ENCODE results near the gene KRTAP20-3. TPM values are rescaled to one million over a fixed set of nuclear protein-coding genes. Genes with fewer than 3 reads are reported as not detected.

KRTAP20-3 gene
- total and polyA plus RNA-seq, 3 experiments from 2014 or later, result not detected

DNA sequence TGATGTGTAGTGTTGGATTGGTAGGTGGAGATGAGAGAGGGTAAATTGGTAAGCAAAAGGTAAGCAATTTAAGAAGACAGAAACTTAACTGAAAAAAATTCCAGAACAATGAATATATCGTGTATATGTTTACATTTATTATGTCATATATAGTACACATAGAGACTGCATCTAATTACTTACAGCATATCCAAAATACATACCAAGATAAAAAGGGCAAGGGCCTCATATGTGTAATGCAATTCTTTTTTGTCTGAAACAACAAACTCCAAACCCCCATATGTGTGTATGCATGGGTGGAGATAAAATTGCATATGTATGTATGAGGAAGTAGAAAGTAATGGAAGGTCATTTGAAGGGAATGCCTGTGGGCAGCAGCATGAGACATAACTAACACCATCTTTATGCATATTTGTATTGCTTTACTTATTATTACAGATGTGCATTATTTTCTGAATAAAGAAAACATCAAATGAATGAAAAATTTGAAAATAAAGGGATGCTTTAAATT lies 4.3 kb downstream of the KRTAP20-3 start:
- DNase-seq, result no peak
- H3K27me3 Mint-ChIP-seq, result peaks cover 0 to 1% of the 10 kb centered on the region in 2 donors
- H3K9me3 Mint-ChIP-seq, result peaks cover 0 to 6% (median 0%) of the 10 kb centered on the region in 5 donors
- H3K4me1 Mint-ChIP-seq, result no peaks in the 10 kb centered on the region
- no peaks in the 10 kb centered on the region for H3K36me3 Mint-ChIP-seq
- Histone ChIP-seq H3K4me3 (ENCODE audit: low read length) (no peak overlapping the region), H3K4me1 (ENCODE audit: insufficient read depth, low read length) (no peaks in the 10 kb centered on the region), H3K9me3 (ENCODE audit: low read length) (no peaks in the 10 kb centered on the region), H3K27ac (ENCODE audit: low read depth, low read length) (no peak overlapping the region), H3K36me3 (ENCODE audit: insufficient read depth, low read length) (no peaks in the 10 kb centered on the region), H3K27me3 (ENCODE audit: insufficient read depth, low read length, poor library complexity, severe bottlenecking) (no peaks in the 10 kb centered on the region)
- no peak overlapping the region for H3K4me3 Mint-ChIP-seq
- POLR2A ChIA-PET, result no interaction called here
- CTCF ChIA-PET, result no interaction called here
- no peak overlapping the region for H3K27ac Mint-ChIP-seq

DNA sequence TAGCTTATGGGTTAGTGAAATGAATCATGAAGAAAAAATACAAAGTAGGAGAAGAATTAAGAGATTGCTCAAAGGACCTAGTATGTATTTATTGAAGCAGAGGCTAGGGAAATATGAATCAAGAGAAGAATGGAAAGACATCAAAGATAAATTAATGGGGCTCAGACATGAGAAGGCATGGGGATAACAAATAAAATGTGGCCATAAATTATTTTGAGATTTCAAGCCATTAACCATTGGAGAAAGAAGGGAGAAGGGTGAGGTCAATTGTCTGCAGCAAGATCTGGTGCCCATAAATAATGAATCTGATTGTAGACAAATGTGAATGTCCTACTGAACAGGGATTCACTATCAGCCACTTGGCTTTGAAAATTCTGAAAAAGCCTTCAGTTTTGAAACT lies 10.2 kb downstream of the KRTAP20-3 start:
- Mint-ChIP-seq H3K9me3 (peaks cover 0 to 7% (median 3%) of the 10 kb centered on the region in 5 donors), H3K4me1 (no peaks in the 10 kb centered on the region), H3K36me3 (no peaks in the 10 kb centered on the region), H3K27me3 (no peaks in the 10 kb centered on the region), H3K27ac (no peak overlapping the region), H3K4me3 (no peak overlapping the region)
- Histone ChIP-seq H3K36me3 (ENCODE audit: insufficient read depth, low read length) (no peaks in the 10 kb centered on the region), H3K4me3 (ENCODE audit: low read length) (no peak overlapping the region), H3K9me3 (ENCODE audit: low read length) (no peaks in the 10 kb centered on the region), H3K27ac (ENCODE audit: low read depth, low read length) (no peak overlapping the region), H3K27me3 (ENCODE audit: insufficient read depth, low read length, poor library complexity, severe bottlenecking) (no peaks in the 10 kb centered on the region), H3K4me1 (ENCODE audit: insufficient read depth, low read length) (no peaks in the 10 kb centered on the region)
- DNase-seq, result no peak
- ChIA-PET CTCF (no interaction called here), POLR2A (no interaction called here)

DNA sequence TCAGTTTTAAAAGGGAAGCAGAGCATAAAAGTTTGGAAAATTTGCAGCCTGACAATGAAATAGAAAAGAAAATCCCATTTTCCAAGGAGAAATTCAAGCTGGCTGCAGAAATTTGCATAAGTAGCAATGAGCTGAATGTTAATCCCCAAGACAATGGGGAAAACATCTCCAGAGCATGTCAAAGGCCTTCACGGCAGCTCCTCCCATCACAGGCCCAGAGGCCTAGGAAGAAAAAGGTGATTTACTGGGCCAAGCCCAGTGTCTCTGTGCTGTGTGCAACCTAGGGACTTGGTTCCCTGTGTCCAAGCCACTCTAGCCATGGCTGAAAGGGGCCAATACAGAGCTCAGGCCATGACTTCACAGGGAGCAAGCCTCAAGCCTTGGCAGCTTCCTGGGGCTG lies 26.1 kb downstream of the KRTAP20-3 start:
- H3K4me1 ChIP-seq (ENCODE audit: insufficient read depth, low read length), result no peaks in the 10 kb centered on the region
- no peak overlapping the region for H3K27ac ChIP-seq (ENCODE audit: low read depth, low read length)
- H3K4me1 Mint-ChIP-seq, result no peaks in the 10 kb centered on the region
- H3K4me3 Mint-ChIP-seq, result no peak overlapping the region
- H3K4me3 ChIP-seq (ENCODE audit: low read length), result no peak overlapping the region
- H3K27me3 Mint-ChIP-seq, result no peaks in the 10 kb centered on the region
- H3K9me3 Mint-ChIP-seq, result peaks cover 0 to 15% (median 5%) of the 10 kb centered on the region in 5 donors
- ChIA-PET CTCF (no interaction called here), POLR2A (no interaction called here)
- H3K36me3 ChIP-seq (ENCODE audit: insufficient read depth, low read length), result no peaks in the 10 kb centered on the region
- no peak for DNase-seq
- no peak overlapping the region for H3K27ac Mint-ChIP-seq
- H3K36me3 Mint-ChIP-seq, result no peaks in the 10 kb centered on the region
- H3K9me3 ChIP-seq (ENCODE audit: low read length), result no peaks in the 10 kb centered on the region
- H3K27me3 ChIP-seq (ENCODE audit: insufficient read depth, low read length, poor library complexity, severe bottlenecking), result no peaks in the 10 kb centered on the region

DNA sequence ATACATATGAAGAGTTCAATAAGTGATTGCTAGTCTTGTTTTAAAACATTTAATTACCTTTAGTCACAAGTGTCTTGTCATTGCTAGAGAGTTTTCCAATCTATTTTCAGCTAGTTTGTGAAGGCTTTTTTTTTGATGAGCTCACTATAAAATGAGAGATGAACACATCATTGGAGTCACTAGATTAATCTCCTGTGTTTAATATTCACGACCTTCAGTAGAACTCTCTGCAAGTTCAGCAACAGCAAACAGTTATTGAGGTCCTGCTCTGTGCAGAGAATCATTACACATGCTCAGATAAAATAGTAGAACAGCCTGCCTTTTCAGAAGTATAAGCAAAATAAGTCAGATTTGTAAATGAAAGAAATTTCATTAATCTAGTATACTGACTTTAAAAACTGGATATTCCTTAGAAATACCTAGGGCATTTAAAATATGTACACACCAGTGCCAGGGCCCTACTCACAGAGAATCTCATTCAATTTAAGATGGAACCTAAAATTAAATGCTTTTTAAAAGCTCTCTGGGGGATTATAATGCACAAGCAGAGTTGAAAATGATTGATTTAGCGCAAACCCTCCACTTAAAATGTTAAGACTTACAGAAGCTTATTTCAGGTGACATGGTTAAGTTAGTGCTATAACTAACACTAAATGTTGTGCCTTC lies 30.5 kb downstream of the KRTAP20-3 start:
- Mint-ChIP-seq H3K27ac (no peak overlapping the region), H3K9me3 (peaks cover 0 to 9% (median 5%) of the 10 kb centered on the region in 5 donors), H3K4me1 (no peaks in the 10 kb centered on the region), H3K4me3 (no peak overlapping the region), H3K27me3 (no peaks in the 10 kb centered on the region), H3K36me3 (no peaks in the 10 kb centered on the region)
- POLR2A ChIA-PET, result no interaction called here
- no peak overlapping the region for H3K27ac ChIP-seq (ENCODE audit: low read depth, low read length)
- H3K9me3 ChIP-seq (ENCODE audit: low read length), result no peaks in the 10 kb centered on the region
- CTCF ChIA-PET, result no interaction called here
- H3K27me3 ChIP-seq (ENCODE audit: insufficient read depth, low read length, poor library complexity, severe bottlenecking), result no peaks in the 10 kb centered on the region
- H3K4me3 ChIP-seq (ENCODE audit: low read length), result no peak overlapping the region
- DNase-seq, result no peak
- H3K36me3 ChIP-seq (ENCODE audit: insufficient read depth, low read length), result no peaks in the 10 kb centered on the region
- H3K4me1 ChIP-seq (ENCODE audit: insufficient read depth, low read length), result no peaks in the 10 kb centered on the region

DNA sequence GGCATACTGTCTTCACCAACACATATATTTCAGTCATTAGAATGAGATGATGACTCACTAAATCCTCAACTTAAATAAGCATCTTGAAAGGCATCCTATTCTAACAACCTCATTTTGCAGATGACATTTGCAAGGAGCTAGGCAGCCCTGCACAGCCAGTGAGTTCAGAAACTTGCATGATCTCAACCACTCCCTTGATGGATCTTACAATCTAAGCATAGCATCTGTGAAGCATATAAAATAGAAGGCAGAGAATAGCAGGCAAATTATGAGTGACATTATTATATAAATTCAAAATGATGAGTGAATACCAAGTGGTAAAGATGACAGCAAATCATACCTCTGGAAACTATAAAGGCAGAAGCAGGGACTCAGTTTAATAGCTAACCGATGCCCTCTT lies 31.6 kb downstream of the KRTAP20-3 start:
- CTCF ChIA-PET, result no interaction called here
- no peaks in the 10 kb centered on the region for H3K4me1 Mint-ChIP-seq

DNA sequence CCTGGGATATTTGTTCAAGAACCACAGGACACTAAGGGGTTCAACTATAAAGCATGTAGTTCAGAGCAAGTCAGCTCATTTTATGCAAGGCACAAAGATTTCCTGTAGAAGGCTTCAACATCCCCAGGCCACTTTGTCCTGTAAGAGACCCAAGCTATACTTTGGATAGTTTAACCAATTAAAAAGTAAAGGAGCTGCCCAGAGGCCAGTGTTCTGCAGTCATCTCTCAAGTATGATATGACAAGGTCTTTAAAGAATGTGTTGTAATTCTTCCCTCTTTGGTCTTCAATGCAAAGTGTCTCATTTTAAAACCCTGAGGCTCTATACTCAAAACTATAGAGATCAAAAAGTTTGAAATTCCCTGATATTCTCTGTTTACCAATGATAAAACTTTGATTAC lies 34.1 kb downstream of the KRTAP20-3 start:
- ChIA-PET CTCF (no interaction called here), POLR2A (no interaction called here)
- no peaks in the 10 kb centered on the region for H3K9me3 ChIP-seq (ENCODE audit: low read length)
- H3K4me3 Mint-ChIP-seq, result no peak overlapping the region
- H3K36me3 ChIP-seq (ENCODE audit: insufficient read depth, low read length), result no peaks in the 10 kb centered on the region
- no peaks in the 10 kb centered on the region for H3K36me3 Mint-ChIP-seq
- no peak overlapping the region for H3K27ac ChIP-seq (ENCODE audit: low read depth, low read length)
- H3K4me1 Mint-ChIP-seq, result no peaks in the 10 kb centered on the region
- no peaks in the 10 kb centered on the region for H3K4me1 ChIP-seq (ENCODE audit: insufficient read depth, low read length)
- no peaks in the 10 kb centered on the region for H3K27me3 ChIP-seq (ENCODE audit: insufficient read depth, low read length, poor library complexity, severe bottlenecking)
- no peak overlapping the region for H3K4me3 ChIP-seq (ENCODE audit: low read length)
- DNase-seq, result no peak
- H3K9me3 Mint-ChIP-seq, result no peaks in the 10 kb centered on the region
- no peak overlapping the region for H3K27ac Mint-ChIP-seq
- no peaks in the 10 kb centered on the region for H3K27me3 Mint-ChIP-seq

More for the DNA sequence above, 31.6 kb downstream of the KRTAP20-3 start:
- no peaks in the 10 kb centered on the region for H3K27me3 Mint-ChIP-seq
- POLR2A ChIA-PET, result no interaction called here
- Histone ChIP-seq H3K27me3 (ENCODE audit: insufficient read depth, low read length, poor library complexity, severe bottlenecking) (no peaks in the 10 kb centered on the region), H3K36me3 (ENCODE audit: insufficient read depth, low read length) (no peaks in the 10 kb centered on the region), H3K27ac (ENCODE audit: low read depth, low read length) (no peak overlapping the region), H3K9me3 (ENCODE audit: low read length) (no peaks in the 10 kb centered on the region), H3K4me3 (ENCODE audit: low read length) (no peak overlapping the region), H3K4me1 (ENCODE audit: insufficient read depth, low read length) (no peaks in the 10 kb centered on the region)
- no peaks in the 10 kb centered on the region for H3K36me3 Mint-ChIP-seq
- no peak overlapping the region for H3K27ac Mint-ChIP-seq
- peaks cover 0 to 6% (median 2%) of the 10 kb centered on the region in 5 donors for H3K9me3 Mint-ChIP-seq
- no peak for DNase-seq
- no peak overlapping the region for H3K4me3 Mint-ChIP-seq

DNA sequence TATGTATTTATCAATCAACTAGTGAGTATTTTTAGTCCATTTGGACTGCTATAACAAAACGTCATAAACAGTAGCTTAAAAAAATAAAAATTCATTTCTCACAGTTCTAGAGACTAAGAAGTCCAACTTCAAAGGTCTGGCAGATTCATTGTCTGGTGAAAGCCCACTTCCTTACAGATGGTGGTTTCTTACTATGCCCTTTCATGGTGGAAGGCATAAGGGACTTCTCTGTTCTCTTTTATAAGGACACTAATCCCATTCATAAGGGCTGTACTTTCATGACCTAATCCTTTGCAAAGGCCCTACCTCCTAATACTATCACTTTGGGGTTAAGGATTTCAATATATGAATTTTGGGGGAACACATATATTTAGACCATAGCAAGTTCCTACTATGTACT lies 37.9 kb downstream of the KRTAP20-3 start:
- no peaks in the 10 kb centered on the region for H3K9me3 ChIP-seq (ENCODE audit: low read length)
- H3K4me3 ChIP-seq (ENCODE audit: low read length), result no peak overlapping the region
- Mint-ChIP-seq H3K4me1 (no peaks in the 10 kb centered on the region), H3K9me3 (peaks cover 0 to 4% (median 0%) of the 10 kb centered on the region in 5 donors), H3K36me3 (no peaks in the 10 kb centered on the region), H3K4me3 (no peak overlapping the region), H3K27ac (no peak overlapping the region), H3K27me3 (no peaks in the 10 kb centered on the region)
- H3K36me3 ChIP-seq (ENCODE audit: insufficient read depth, low read length), result no peaks in the 10 kb centered on the region
- POLR2A ChIA-PET, result no interaction called here
- no peak for DNase-seq
- no peak overlapping the region for H3K27ac ChIP-seq (ENCODE audit: low read depth, low read length)
- CTCF ChIA-PET, result no interaction called here
- H3K4me1 ChIP-seq (ENCODE audit: insufficient read depth, low read length), result no peaks in the 10 kb centered on the region
- H3K27me3 ChIP-seq (ENCODE audit: insufficient read depth, low read length, poor library complexity, severe bottlenecking), result no peaks in the 10 kb centered on the region

DNA sequence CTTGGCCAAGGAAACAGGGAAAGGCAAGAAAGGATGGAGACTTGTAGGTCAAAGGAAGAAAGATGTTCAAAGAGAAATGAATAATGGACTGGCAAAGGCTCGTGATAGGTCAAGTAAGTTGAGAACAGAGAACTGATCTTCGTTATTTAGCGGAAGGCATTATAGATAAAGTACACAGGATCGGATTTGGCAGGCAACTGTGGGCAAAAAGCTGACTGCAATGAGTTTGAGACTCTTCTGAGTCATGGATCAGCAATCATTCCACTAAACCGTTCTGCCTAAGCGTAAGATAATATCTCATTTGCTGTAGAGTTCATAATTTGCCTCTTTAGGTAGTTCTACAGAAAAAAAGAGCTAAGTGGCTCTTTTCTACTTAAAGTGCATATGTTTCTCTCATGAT lies 41.8 kb downstream of the KRTAP20-3 start:
- POLR2A ChIA-PET, result no interaction called here
- H3K36me3 Mint-ChIP-seq, result no peaks in the 10 kb centered on the region
- Histone ChIP-seq H3K4me3 (ENCODE audit: low read length) (no peak overlapping the region), H3K27me3 (ENCODE audit: insufficient read depth, low read length, poor library complexity, severe bottlenecking) (no peaks in the 10 kb centered on the region), H3K27ac (ENCODE audit: low read depth, low read length) (no peak overlapping the region), H3K36me3 (ENCODE audit: insufficient read depth, low read length) (no peaks in the 10 kb centered on the region), H3K4me1 (ENCODE audit: insufficient read depth, low read length) (no peaks in the 10 kb centered on the region), H3K9me3 (ENCODE audit: low read length) (no peaks in the 10 kb centered on the region)
- no peak overlapping the region for H3K4me3 Mint-ChIP-seq
- H3K4me1 Mint-ChIP-seq, result no peaks in the 10 kb centered on the region
- no peak overlapping the region for H3K27ac Mint-ChIP-seq
- H3K27me3 Mint-ChIP-seq, result no peaks in the 10 kb centered on the region
- no peak for DNase-seq
- CTCF ChIA-PET, result no interaction called here
- H3K9me3 Mint-ChIP-seq, result peaks cover 0 to 4% (median 0%) of the 10 kb centered on the region in 5 donors

Data from CD8-positive, alpha-beta memory T cell (primary cell).